Measurements from ENCODE around the gene SNX22.

- TF ChIP-seq EZH2 (IDR thresholded peaks at IDR 0.05; ENCODE audit: low read depth), result no peak
- TF ChIP-seq, protein P1, sequence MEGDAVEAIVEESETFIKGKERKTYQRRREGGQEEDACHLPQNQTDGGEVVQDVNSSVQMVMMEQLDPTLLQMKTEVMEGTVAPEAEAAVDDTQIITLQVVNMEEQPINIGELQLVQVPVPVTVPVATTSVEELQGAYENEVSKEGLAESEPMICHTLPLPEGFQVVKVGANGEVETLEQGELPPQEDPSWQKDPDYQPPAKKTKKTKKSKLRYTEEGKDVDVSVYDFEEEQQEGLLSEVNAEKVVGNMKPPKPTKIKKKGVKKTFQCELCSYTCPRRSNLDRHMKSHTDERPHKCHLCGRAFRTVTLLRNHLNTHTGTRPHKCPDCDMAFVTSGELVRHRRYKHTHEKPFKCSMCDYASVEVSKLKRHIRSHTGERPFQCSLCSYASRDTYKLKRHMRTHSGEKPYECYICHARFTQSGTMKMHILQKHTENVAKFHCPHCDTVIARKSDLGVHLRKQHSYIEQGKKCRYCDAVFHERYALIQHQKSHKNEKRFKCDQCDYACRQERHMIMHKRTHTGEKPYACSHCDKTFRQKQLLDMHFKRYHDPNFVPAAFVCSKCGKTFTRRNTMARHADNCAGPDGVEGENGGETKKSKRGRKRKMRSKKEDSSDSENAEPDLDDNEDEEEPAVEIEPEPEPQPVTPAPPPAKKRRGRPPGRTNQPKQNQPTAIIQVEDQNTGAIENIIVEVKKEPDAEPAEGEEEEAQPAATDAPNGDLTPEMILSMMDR (conservative IDR thresholded peaks at IDR 0.05), result no peak
Observed at GRCh38 chr15:64158363-64159134, 7.0 kb downstream of the SNX22 start.
